K562 (cell line): ENCODE results near the gene ATAD3C. TPM values are rescaled to one million over a fixed set of nuclear protein-coding genes. Genes with fewer than 3 reads are reported as not detected.

Source experiments
- CBFA2T3 ChIP-seq: fragments of 450-650 bp; IDR thresholded peaks from 2 replicates; pipeline ENCODE4 v1.6.1; 2017
- HMGXB4 ChIP-seq: sonication (generic); formaldehyde crosslinking; IDR thresholded peaks from 2 replicates; pipeline ENCODE4 v1.8.1; 2023; ENCODE audit warnings: mild to moderate bottlenecking, missing genetic modification reagents
- MGA ChIP-seq: fragments of 450-650 bp; IDR thresholded peaks from 2 replicates; pipeline ENCODE4 v1.6.1; 2016; ENCODE audit warnings: mild to moderate bottlenecking, moderate library complexity
- ZNF318 ChIP-seq, 2 experiments: fragments of 450-650 bp; IDR thresholded peaks; 2 replicates each; pipeline ENCODE4 v1.6.1; 2016; ENCODE audit warnings: mild to moderate bottlenecking in 2 of 2, borderline replicate concordance in 1 of 2, low read depth in 1 of 2, moderate library complexity in 1 of 2
- polyA plus RNA-seq, 8 experiments: library from polyadenylated mRNA; depleted of rRNA in 4 of 8; stranded (reverse) in 5 of 8; unstranded in 3 of 8; fragments of >200 nt; fragmentation: Nextera tagmentation in 2 of 8; fragmentation: Illumina TruSeq in 1 of 8; extraction: Ambion mirVana in 2 of 8; extraction: Trizol in 1 of 8; gene quantifications; 2 replicates each; pipeline versions ENCODE4 v1.2.1 to v1.2.3, GENCODE V29; 2011 to 2014; ENCODE audit warnings: inconsistent platforms in 1 of 8, missing spikeins in 1 of 8
- total RNA-seq, 7 experiments: library from RNA; depleted of rRNA in 6 of 7; stranded (reverse); fragments of >200 nt in 6 of 7; fragmentation: Illumina TruSeq in 2 of 7; extraction: Trizol in 2 of 7; gene quantifications; 2 replicates each; pipeline versions ENCODE4 v1.2.1 to v1.2.3, GENCODE V29; 2011 to 2021; ENCODE audit warnings: low replicate concordance in 1 of 7

Gene ATAD3C
- total and polyA plus RNA-seq, 9 of the 15 experiments (the other 6 are each of a cell fraction or from before 2014, with no cell fraction given): 0.03 to 0.18 TPM; not detected in 7

DNA sequence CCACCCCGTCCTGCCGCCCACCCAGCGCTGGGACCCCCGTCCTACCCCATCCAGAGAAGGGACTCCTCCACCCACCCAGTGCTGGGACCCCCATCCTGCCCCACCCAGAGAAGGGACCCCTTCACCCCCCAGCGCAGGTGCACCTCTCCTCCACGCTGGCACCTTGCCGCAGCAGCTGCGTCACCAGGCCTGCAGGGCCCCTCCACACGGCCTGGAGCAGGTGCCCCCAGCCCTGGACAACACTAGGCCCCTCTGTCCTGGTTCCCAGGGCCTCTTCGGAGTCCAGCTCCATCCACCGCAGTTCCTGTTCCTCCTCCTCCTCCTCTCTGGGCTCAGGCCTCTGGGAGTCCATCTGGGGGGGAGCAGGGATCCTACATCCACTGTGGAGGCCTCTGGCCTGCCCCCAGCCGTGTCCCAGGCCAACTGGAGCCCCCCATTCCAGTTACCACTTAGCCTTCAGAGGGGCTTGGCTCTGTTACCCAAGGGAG is 28.8 kb upstream of the ATAD3C start (continued):
- no peak for TF ChIP-seq ZNF318 (IDR thresholded peaks at IDR 0.05; ENCODE audit: borderline replicate concordance in 1 of 2, low read depth in 1 of 2)
- no peak for TF ChIP-seq CBFA2T3
- no peak for TF ChIP-seq MGA
- TF ChIP-seq HMGXB4: no peak
